ENCODE results near the gene CCNE1.

CCNE1 gene

DNA sequence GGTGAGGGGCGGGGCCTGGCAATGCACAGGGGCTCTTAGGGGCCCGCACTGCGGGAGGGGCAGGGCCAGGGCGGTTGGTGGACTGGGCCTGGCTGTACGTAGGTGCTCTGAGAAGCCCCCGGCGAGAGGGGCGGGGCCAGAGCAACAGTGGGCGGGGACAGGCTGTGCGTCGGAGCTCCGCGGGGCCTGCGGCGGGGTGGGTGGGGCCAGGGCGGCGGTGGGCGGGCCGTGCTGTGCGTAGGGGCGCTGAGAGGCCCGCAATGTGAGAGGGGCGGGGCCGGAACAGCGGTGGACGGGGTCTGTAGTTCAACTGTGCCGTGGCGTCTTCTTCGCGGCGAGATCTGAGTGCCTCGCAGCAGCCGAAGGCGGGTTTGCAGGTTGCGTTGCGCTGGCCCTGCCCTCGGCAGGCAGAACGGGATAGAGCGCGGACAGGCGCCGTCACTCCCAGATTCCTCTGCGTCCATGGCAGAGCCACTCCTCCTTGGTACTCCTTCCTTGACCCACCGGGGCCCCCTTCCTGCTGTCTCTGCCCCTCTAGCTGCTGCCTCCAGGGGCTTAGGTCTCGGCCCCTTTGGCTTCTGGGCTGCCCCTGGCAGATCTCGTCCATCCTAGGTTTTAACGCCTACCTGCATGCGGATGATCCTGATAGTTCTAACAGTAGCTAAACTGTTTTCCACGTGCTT is 33.2 kb downstream of the CCNE1 start (continued):
- TF ChIP-seq GLI4 (tag by site-specific recombination; IDR thresholded peaks at IDR 0.05) (no peak), ZBTB1 (tag by site-specific recombination; IDR thresholded peaks at IDR 0.05) (0 out of 2 replicates have a peak, but pooled peaks have one; percentile 19), ZNF311 (tag by site-specific recombination; IDR thresholded peaks at IDR 0.05; ENCODE audit: borderline replicate concordance) (no peak), SP3 (tag by site-specific recombination; IDR thresholded peaks at IDR 0.05) (peak; percentile 97), ZNF596 (tag by site-specific recombination; IDR thresholded peaks at IDR 0.05) (no peak), OVOL3 (tag by site-specific recombination; IDR thresholded peaks at IDR 0.05) (no peak), ZNF114 (tag by site-specific recombination; IDR thresholded peaks at IDR 0.05) (no peak), ZBTB17 (tag by site-specific recombination; IDR thresholded peaks at IDR 0.05) (peak; percentile 96; the same call in 1 of the 2 replicates), YY1 (tag by site-specific recombination; IDR thresholded peaks at IDR 0.05) (peak; percentile 50; the same call in 1 of the 2 replicates), ZNF335 (tag by site-specific recombination; conservative IDR thresholded peaks at IDR 0.05) (0 out of 2 replicates have a peak, but pooled peaks have one; percentile 99), ZNF501 (tag by site-specific recombination; IDR thresholded peaks at IDR 0.05) (peak; percentile 93), ZNF223 (tag by site-specific recombination; IDR thresholded peaks at IDR 0.05) (0 out of 2 replicates have a peak, but pooled peaks have one; percentile 64), ZNF843 (tag by site-specific recombination; IDR thresholded peaks at IDR 0.05) (peak; percentile 60), KLF1 (tag by site-specific recombination; IDR thresholded peaks at IDR 0.05) (peak; percentile 85), EGR2 (tag by site-specific recombination; IDR thresholded peaks at IDR 0.05; ENCODE audit: low read depth) (peak; percentile 69), ZNF837 (tag by site-specific recombination; IDR thresholded peaks at IDR 0.05) (no peak), ZNF394 (tag by site-specific recombination; IDR thresholded peaks at IDR 0.05; ENCODE audit: borderline replicate concordance) (0 out of 2 replicates have a peak, but pooled peaks have one; percentile 45), ZNF426 (tag by site-specific recombination; IDR thresholded peaks at IDR 0.05) (no peak), ZNF10 (tag by site-specific recombination; IDR thresholded peaks at IDR 0.05) (peak; percentile 46; the same call in 1 of the 2 replicates), ZNF529 (tag by site-specific recombination; IDR thresholded peaks at IDR 0.05; ENCODE audit: insufficient replicate concordance) (no peak), ZFP69B (tag by site-specific recombination; IDR thresholded peaks at IDR 0.05) (no peak; the same call in none of the 2 replicates), MYNN (tag by site-specific recombination; IDR thresholded peaks at IDR 0.05; ENCODE audit: borderline replicate concordance) (no peak), SP2 (tag by site-specific recombination; IDR thresholded peaks at IDR 0.05) (peak; percentile 95), IKZF3 (tag by site-specific recombination; IDR thresholded peaks at IDR 0.05) (peak; percentile 77), ZFP41 (tag by site-specific recombination; IDR thresholded peaks at IDR 0.05; ENCODE audit: borderline replicate concordance) (no peak)
- TF ChIP-seq, protein P1, sequence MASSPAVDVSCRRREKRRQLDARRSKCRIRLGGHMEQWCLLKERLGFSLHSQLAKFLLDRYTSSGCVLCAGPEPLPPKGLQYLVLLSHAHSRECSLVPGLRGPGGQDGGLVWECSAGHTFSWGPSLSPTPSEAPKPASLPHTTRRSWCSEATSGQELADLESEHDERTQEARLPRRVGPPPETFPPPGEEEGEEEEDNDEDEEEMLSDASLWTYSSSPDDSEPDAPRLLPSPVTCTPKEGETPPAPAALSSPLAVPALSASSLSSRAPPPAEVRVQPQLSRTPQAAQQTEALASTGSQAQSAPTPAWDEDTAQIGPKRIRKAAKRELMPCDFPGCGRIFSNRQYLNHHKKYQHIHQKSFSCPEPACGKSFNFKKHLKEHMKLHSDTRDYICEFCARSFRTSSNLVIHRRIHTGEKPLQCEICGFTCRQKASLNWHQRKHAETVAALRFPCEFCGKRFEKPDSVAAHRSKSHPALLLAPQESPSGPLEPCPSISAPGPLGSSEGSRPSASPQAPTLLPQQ (tag by site-specific recombination; IDR thresholded peaks at IDR 0.05), result peak; percentile 44; the same call in 1 of the 2 replicates
- TF ChIP-seq, protein P2, sequence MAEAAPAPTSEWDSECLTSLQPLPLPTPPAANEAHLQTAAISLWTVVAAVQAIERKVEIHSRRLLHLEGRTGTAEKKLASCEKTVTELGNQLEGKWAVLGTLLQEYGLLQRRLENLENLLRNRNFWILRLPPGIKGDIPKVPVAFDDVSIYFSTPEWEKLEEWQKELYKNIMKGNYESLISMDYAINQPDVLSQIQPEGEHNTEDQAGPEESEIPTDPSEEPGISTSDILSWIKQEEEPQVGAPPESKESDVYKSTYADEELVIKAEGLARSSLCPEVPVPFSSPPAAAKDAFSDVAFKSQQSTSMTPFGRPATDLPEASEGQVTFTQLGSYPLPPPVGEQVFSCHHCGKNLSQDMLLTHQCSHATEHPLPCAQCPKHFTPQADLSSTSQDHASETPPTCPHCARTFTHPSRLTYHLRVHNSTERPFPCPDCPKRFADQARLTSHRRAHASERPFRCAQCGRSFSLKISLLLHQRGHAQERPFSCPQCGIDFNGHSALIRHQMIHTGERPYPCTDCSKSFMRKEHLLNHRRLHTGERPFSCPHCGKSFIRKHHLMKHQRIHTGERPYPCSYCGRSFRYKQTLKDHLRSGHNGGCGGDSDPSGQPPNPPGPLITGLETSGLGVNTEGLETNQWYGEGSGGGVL (tag by site-specific recombination; IDR thresholded peaks at IDR 0.05), result no peak
- TF ChIP-seq, protein P3, sequence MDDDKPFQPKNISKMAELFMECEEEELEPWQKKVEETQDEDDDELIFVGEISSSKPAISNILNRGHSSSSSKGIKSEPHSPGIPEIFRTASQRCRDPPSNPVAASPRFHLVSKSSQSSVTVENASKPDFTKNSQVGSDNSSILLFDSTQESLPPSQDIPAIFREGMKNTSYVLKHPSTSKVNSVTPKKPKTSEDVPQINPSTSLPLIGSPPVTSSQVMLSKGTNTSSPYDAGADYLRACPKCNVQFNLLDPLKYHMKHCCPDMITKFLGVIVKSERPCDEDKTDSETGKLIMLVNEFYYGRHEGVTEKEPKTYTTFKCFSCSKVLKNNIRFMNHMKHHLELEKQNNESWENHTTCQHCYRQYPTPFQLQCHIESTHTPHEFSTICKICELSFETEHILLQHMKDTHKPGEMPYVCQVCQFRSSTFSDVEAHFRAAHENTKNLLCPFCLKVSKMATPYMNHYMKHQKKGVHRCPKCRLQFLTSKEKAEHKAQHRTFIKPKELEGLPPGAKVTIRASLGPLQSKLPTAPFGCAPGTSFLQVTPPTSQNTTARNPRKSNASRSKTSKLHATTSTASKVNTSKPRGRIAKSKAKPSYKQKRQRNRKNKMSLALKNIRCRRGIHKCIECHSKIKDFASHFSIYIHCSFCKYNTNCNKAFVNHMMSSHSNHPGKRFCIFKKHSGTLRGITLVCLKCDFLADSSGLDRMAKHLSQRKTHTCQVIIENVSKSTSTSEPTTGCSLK (tag by site-specific recombination; IDR thresholded peaks at IDR 0.05), result no peak
- TF ChIP-seq, protein P4, sequence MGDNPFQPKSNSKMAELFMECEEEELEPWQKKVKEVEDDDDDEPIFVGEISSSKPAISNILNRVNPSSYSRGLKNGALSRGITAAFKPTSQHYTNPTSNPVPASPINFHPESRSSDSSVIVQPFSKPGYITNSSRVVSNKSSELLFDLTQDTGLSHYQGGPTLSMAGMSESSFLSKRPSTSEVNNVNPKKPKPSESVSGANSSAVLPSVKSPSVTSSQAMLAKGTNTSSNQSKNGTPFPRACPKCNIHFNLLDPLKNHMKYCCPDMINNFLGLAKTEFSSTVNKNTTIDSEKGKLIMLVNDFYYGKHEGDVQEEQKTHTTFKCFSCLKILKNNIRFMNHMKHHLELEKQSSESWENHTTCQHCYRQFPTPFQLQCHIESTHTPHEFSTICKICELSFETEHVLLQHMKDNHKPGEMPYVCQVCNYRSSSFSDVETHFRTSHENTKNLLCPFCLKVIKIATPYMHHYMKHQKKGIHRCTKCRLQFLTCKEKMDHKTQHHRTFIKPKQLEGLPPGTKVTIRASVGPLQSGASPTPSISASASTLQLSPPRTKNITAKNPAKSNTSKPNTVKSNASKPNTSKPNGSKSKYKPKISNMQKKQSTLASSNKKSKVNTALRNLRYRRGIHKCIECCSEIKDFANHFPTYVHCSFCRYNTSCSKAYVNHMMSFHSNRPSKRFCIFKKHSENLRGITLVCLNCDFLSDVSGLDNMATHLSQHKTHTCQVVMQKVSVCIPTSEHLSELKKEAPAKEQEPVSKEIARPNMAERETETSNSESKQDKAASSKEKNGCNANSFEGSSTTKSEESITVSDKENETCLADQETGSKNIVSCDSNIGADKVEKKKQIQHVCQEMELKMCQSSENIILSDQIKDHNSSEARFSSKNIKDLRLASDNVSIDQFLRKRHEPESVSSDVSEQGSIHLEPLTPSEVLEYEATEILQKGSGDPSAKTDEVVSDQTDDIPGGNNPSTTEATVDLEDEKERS (tag by site-specific recombination; IDR thresholded peaks at IDR 0.05), result peak; percentile 6; the same call in 1 of the 2 replicates
- TF ChIP-seq, protein P5, sequence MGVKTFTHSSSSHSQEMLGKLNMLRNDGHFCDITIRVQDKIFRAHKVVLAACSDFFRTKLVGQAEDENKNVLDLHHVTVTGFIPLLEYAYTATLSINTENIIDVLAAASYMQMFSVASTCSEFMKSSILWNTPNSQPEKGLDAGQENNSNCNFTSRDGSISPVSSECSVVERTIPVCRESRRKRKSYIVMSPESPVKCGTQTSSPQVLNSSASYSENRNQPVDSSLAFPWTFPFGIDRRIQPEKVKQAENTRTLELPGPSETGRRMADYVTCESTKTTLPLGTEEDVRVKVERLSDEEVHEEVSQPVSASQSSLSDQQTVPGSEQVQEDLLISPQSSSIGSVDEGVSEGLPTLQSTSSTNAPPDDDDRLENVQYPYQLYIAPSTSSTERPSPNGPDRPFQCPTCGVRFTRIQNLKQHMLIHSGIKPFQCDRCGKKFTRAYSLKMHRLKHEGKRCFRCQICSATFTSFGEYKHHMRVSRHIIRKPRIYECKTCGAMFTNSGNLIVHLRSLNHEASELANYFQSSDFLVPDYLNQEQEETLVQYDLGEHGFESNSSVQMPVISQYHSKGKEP (tag by site-specific recombination; IDR thresholded peaks at IDR 0.05), result 0 out of 2 replicates have a peak, but pooled peaks have one; percentile 16

All from HEK293 (cell line).